SK-N-SH treated with all-trans-retinoic acid at 6 μM for 48 hours (cell line): ENCODE data around the gene KLHDC7B.

Experiments used
- CSRNP3 ChIP-seq: fragments of 250-450 bp; sonication (Bioruptor Pico); IDR thresholded peaks from 2 replicates; pipeline ENCODE4 v1.5.1; 2021; ENCODE audit warnings: mild to moderate bottlenecking, moderate library complexity
- ESRRG ChIP-seq: fragments of 250-450 bp; sonication (Bioruptor Pico); IDR thresholded peaks from 2 replicates; pipeline ENCODE4 v1.6.1; 2021; ENCODE audit warnings: mild to moderate bottlenecking
- PPARA ChIP-seq: fragments of 250-450 bp; sonication (Bioruptor Pico); IDR thresholded peaks from 2 replicates; pipeline ENCODE4 v1.5.0; 2020; ENCODE audit warnings: mild to moderate bottlenecking, borderline replicate concordance
- SNAI2 ChIP-seq: fragments of 250-450 bp; sonication (Bioruptor Pico); IDR thresholded peaks from 2 replicates; pipeline ENCODE4 v1.5.0; 2020; ENCODE audit warnings: mild to moderate bottlenecking, moderate library complexity
- TCF4 ChIP-seq: fragments of 250-450 bp; sonication (Bioruptor Pico); IDR thresholded peaks from 2 replicates; pipeline ENCODE4 v1.8.0; 2021; ENCODE audit warnings: mild to moderate bottlenecking, moderate library complexity, borderline replicate concordance
- ZC3H10 ChIP-seq: fragments of 250-450 bp; sonication (Bioruptor Pico); IDR thresholded peaks from 2 replicates; pipeline ENCODE4 v1.5.1; 2021; ENCODE audit warnings: mild to moderate bottlenecking, moderate library complexity
- ZFP30 ChIP-seq: fragments of 450-650 bp; formaldehyde crosslinking; IDR thresholded peaks from 2 replicates; pipeline ENCODE4 v1.5.0; 2022; ENCODE audit warnings: mild to moderate bottlenecking, moderate library complexity
- TF ChIP-seq, protein P1 (sequence below): fragments of 250-450 bp; sonication (Bioruptor Pico); IDR thresholded peaks from 2 replicates; pipeline ENCODE4 v1.5.0; 2020; ENCODE audit warnings: mild to moderate bottlenecking, moderate library complexity
- TF ChIP-seq, protein P2 (sequence below): fragments of 250-450 bp; sonication (Bioruptor Pico); IDR thresholded peaks from 2 replicates; pipeline ENCODE4 v1.5.1; 2020; ENCODE audit warnings: low read depth, mild to moderate bottlenecking, moderate library complexity
- TF ChIP-seq, protein P3 (sequence below): fragments of 250-450 bp; sonication (Bioruptor Pico); IDR thresholded peaks from 2 replicates; pipeline ENCODE4 v1.8.0; 2020; ENCODE audit warnings: mild to moderate bottlenecking, moderate library complexity, borderline replicate concordance

DNA sequence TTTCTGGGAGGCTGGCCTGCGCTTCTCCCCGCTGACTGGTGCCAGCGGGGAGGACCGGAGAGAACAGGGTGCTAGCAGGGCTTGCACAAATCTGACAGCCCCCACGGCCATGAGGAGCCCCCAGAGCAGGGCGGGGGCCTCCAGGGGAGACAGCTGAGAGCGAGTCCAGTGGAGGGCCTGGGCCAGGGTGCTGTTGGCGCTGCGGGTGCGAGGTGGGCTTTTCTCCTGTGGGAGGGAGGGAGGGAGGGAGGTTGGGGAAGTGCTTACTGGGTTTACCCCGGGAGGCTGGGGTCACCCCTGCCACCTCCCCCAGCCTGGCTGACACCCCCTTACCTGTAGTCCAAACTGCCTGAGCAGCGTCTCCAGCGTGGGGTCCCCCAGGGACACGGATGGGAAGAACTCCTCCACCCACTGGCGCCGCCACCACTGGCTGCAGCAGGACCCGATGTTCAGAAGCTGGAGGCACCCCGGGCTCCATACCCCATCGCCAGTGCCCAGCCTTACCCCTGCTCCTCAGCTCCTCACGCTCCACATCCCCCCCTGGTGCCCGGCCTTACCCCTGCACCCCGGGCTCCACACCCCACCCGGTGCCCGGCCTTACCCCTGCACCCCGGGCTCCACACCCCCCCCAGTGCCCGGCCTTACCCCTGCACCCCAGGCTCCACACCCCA lies 42.1 kb upstream of the KLHDC7B start:
- TF ChIP-seq ZFP30 (no peak), PPARA (CRISPR knock-in tag) (no peak), SNAI2 (no peak), TCF4 (no peak), CSRNP3 (CRISPR knock-in tag) (no peak), ESRRG (no peak), ZC3H10 (no peak)
- TF ChIP-seq, protein P1, sequence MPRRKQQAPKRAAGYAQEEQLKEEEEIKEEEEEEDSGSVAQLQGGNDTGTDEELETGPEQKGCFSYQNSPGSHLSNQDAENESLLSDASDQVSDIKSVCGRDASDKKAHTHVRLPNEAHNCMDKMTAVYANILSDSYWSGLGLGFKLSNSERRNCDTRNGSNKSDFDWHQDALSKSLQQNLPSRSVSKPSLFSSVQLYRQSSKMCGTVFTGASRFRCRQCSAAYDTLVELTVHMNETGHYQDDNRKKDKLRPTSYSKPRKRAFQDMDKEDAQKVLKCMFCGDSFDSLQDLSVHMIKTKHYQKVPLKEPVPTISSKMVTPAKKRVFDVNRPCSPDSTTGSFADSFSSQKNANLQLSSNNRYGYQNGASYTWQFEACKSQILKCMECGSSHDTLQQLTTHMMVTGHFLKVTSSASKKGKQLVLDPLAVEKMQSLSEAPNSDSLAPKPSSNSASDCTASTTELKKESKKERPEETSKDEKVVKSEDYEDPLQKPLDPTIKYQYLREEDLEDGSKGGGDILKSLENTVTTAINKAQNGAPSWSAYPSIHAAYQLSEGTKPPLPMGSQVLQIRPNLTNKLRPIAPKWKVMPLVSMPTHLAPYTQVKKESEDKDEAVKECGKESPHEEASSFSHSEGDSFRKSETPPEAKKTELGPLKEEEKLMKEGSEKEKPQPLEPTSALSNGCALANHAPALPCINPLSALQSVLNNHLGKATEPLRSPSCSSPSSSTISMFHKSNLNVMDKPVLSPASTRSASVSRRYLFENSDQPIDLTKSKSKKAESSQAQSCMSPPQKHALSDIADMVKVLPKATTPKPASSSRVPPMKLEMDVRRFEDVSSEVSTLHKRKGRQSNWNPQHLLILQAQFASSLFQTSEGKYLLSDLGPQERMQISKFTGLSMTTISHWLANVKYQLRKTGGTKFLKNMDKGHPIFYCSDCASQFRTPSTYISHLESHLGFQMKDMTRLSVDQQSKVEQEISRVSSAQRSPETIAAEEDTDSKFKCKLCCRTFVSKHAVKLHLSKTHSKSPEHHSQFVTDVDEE (CRISPR knock-in tag): no peak
- TF ChIP-seq, protein P2, sequence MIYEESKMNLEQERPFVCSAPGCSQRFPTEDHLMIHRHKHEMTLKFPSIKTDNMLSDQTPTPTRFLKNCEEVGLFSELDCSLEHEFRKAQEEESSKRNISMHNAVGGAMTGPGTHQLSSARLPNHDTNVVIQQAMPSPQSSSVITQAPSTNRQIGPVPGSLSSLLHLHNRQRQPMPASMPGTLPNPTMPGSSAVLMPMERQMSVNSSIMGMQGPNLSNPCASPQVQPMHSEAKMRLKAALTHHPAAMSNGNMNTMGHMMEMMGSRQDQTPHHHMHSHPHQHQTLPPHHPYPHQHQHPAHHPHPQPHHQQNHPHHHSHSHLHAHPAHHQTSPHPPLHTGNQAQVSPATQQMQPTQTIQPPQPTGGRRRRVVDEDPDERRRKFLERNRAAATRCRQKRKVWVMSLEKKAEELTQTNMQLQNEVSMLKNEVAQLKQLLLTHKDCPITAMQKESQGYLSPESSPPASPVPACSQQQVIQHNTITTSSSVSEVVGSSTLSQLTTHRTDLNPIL (CRISPR knock-in tag): no peak
- TF ChIP-seq, protein P3, sequence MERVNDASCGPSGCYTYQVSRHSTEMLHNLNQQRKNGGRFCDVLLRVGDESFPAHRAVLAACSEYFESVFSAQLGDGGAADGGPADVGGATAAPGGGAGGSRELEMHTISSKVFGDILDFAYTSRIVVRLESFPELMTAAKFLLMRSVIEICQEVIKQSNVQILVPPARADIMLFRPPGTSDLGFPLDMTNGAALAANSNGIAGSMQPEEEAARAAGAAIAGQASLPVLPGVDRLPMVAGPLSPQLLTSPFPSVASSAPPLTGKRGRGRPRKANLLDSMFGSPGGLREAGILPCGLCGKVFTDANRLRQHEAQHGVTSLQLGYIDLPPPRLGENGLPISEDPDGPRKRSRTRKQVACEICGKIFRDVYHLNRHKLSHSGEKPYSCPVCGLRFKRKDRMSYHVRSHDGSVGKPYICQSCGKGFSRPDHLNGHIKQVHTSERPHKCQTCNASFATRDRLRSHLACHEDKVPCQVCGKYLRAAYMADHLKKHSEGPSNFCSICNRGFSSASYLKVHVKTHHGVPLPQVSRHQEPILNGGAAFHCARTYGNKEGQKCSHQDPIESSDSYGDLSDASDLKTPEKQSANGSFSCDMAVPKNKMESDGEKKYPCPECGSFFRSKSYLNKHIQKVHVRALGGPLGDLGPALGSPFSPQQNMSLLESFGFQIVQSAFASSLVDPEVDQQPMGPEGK: no peak
